ENCODE measurements around the gene CPHXL2.

- TF ChIP-seq GATA2 (IDR thresholded peaks at IDR 0.05; ENCODE audit: low read depth, low read length) (no peak), GATA3 (IDR thresholded peaks at IDR 0.05; ENCODE audit: low read depth, low read length) (no peak)
Measured at GRCh38 chr16:75626806-75627205, 50.0 kb downstream of the CPHXL2 start.
